Activated CD8-positive, alpha-beta memory T cell treated with anti-CD3 and anti-CD28 coated beads, Interleukin-2, amount 50 U/mL, for 1 hour (primary cell): Measurements from ENCODE around the gene UST.
A peak's percentile ranks its signal among the peaks of the same experiment; 100 is the strongest.

Source experiments
- DNase-seq: peaks from one replicate; pipeline ENCODE4 v3.0.0-alpha.2; 2020; ENCODE audit errors: extremely low read depth

Gene UST

GRCh38 chr6:149060985-149061760, 314.3 kb downstream of the UST start:
- DNase-seq, result no peak

- DNase-seq, result no peak
Observed at GRCh38 chr6:149061930-149062329, 315.1 kb downstream of the UST start.

- no peak for DNase-seq
Observed at GRCh38 chr6:149062653-149063348, 316.0 kb downstream of the UST start.

- DNase-seq, result no peak
Observed at GRCh38 chr6:149063468-149063867, 316.6 kb downstream of the UST start.

GRCh38 chr6:149064001-149064659, 317.3 kb downstream of the UST start:
- DNase-seq, result no peak

- DNase-seq, result no peak
Observed at GRCh38 chr6:149064660-149065015, 317.8 kb downstream of the UST start.

- no peak for DNase-seq
Observed at GRCh38 chr6:149065121-149065520, 318.3 kb downstream of the UST start.

GRCh38 chr6:149065658-149066556, 319.1 kb downstream of the UST start:
- DNase-seq, result peak; percentile 24

GRCh38 chr6:149071997-149072396, 325.2 kb downstream of the UST start:
- DNase-seq, result no peak

- no peak for DNase-seq
Observed at GRCh38 chr6:149074832-149075258, 328.0 kb downstream of the UST start.

GRCh38 chr6:149075616-149076354, 329.0 kb downstream of the UST start:
- no peak for DNase-seq

- DNase-seq, result no peak
Observed at GRCh38 chr6:149076355-149076734, 329.5 kb downstream of the UST start.

- no peak for DNase-seq
Observed at GRCh38 chr6:149077208-149077607, 330.4 kb downstream of the UST start.

- no peak for DNase-seq
Observed at GRCh38 chr6:149078211-149078782, 331.5 kb downstream of the UST start.

GRCh38 chr6:149079456-149079855, 332.6 kb downstream of the UST start:
- DNase-seq, result no peak

- DNase-seq, result no peak
Observed at GRCh38 chr6:149079911-149080491, 333.2 kb downstream of the UST start.

GRCh38 chr6:149080511-149080910, 333.7 kb downstream of the UST start:
- no peak for DNase-seq

GRCh38 chr6:149081281-149081680, 334.5 kb downstream of the UST start:
- no peak for DNase-seq

- DNase-seq, result peak; percentile 69
Observed at GRCh38 chr6:149082320-149082719, 335.5 kb downstream of the UST start.

- DNase-seq, result no peak
Observed at GRCh38 chr6:149084026-149084425, 337.2 kb downstream of the UST start.
